Measurements from ENCODE around the gene HES7. TPM values are rescaled to one million over a fixed set of nuclear protein-coding genes. Genes with fewer than 3 reads are reported as not detected.

HES7 gene
- total RNA-seq, 1 donor = 0.09 TPM

- H3K4me3 ChIP-seq (ENCODE audit: low read depth, low read length) = peak overlapping the region; percentile 81
- TF ChIP-seq, protein P1, sequence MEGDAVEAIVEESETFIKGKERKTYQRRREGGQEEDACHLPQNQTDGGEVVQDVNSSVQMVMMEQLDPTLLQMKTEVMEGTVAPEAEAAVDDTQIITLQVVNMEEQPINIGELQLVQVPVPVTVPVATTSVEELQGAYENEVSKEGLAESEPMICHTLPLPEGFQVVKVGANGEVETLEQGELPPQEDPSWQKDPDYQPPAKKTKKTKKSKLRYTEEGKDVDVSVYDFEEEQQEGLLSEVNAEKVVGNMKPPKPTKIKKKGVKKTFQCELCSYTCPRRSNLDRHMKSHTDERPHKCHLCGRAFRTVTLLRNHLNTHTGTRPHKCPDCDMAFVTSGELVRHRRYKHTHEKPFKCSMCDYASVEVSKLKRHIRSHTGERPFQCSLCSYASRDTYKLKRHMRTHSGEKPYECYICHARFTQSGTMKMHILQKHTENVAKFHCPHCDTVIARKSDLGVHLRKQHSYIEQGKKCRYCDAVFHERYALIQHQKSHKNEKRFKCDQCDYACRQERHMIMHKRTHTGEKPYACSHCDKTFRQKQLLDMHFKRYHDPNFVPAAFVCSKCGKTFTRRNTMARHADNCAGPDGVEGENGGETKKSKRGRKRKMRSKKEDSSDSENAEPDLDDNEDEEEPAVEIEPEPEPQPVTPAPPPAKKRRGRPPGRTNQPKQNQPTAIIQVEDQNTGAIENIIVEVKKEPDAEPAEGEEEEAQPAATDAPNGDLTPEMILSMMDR (IDR thresholded peaks at IDR 0.05; ENCODE audit: insufficient read depth, low read length) = no peak
- DNase-seq (ENCODE audit: low read depth) = peak; percentile 89
Measured at GRCh38 chr17:8151120-8151640, 27.3 kb upstream of the HES7 start.

- TF ChIP-seq, protein P1 (IDR thresholded peaks at IDR 0.05; ENCODE audit: insufficient read depth, low read length) = no peak
- no peak for DNase-seq (ENCODE audit: low read depth)
- H3K4me3 ChIP-seq (ENCODE audit: low read depth, low read length) = peak overlapping the region; percentile 81
Measured at GRCh38 chr17:8150194-8151119, 26.6 kb upstream of the HES7 start.

DNA sequence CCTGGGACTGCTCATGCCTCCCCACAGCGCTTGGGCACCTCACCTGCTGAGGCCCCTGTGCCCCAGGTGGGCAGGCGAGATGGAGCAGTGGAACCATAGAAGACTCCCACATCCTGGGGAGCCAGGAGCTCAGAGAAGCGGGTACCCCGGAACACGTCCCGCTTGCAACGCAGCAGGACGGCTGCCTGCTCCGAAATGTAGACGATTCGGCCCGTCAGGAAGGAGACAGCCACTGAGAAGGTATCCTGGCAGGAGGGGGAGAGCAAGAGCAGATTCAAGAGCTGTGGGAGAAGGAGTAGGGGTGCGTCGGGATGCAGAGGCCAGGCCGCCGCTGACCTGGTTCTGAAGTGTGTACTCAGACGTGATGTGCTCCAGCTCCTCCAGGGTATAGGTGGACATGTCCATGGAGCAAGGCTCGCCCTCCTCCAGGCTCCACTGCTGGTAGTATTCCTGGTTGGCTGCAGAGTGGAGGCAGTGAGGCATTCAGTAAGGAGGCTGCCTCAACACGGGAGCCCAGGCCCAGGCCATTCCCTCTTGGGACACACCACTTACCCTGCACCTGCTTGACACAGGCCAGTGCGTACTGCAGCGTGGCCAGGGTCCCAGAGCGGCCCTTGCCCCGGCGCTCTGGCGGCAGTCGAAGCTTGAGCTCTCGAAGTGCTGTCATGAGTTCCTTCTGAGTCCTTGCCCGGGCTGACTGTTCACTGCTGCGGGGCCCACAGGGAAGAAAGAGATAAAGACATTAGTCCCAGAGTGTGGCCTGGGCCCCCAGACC lies 25.7 kb upstream of the HES7 start:
- no peak for DNase-seq (ENCODE audit: low read depth)
- TF ChIP-seq, protein P1 (IDR thresholded peaks at IDR 0.05; ENCODE audit: insufficient read depth, low read length) = no peak
- no peak overlapping the region for H3K4me3 ChIP-seq (ENCODE audit: low read depth, low read length)

DNA sequence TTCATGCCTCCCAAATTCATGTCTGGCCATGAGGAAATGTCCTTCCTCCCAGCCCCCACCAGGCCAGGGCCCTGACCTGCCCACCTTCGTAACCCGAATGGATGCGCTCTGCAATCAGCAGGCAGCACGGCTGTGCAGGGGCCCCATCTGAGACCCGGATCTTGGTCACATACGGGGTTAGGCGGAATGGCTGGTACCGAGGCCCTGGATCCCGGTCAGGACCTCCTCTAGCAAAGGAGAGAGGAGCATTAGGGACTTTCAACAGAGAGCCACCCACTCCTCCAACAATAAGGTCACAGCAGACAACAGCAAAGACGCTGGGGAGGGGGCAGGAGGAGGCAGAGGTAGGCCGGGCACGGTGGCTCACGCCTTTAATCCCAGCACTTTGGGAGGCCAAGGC lies 24.7 kb upstream of the HES7 start:
- DNase-seq (ENCODE audit: low read depth) = no peak

GRCh38 chr17:8147805-8148404 lies 24.0 kb upstream of the HES7 start:
- no peak overlapping the region for H3K4me3 ChIP-seq (ENCODE audit: low read depth, low read length)
- TF ChIP-seq, protein P1 (IDR thresholded peaks at IDR 0.05; ENCODE audit: insufficient read depth, low read length) = no peak
- no peak for DNase-seq (ENCODE audit: low read depth)

More for the DNA sequence above, 24.7 kb upstream of the HES7 start:
- TF ChIP-seq, protein P1 (IDR thresholded peaks at IDR 0.05; ENCODE audit: insufficient read depth, low read length) = no peak
- no peak overlapping the region for H3K4me3 ChIP-seq (ENCODE audit: low read depth, low read length)

- no peak for DNase-seq (ENCODE audit: low read depth)
- no peak overlapping the region for H3K4me3 ChIP-seq (ENCODE audit: low read depth, low read length)
- TF ChIP-seq, protein P1 (IDR thresholded peaks at IDR 0.05; ENCODE audit: insufficient read depth, low read length) = no peak
Measured at GRCh38 chr17:8147141-8147804, 23.4 kb upstream of the HES7 start.

Measured in fibroblast of the aortic adventitia (primary cell).